ENCODE results near the gene FIP1L1.

The FIP1L1 gene

DNA sequence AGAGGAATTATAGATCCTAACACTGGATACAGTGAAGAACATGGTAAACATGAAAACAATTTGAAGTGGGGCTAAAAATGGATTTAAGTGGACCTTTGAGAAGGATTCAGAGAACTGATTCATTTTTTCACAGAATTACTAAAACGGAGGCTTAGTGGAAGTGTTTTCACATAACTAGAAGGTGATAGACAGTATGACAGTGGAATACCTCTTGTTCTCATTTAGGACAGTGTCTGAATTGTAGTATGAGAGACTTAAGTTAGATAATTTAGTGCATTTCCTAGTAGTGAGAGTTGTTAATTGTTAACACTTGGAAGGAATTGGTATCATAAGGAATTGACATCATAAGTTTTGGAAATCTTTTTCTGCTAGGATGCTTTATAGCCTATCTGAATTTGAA is 64.1 kb downstream of the FIP1L1 start:
- no peak for DNase-seq (ENCODE audit: extremely low spot score)
- CTCF ChIA-PET, result no interaction called here
- POLR2A ChIA-PET, result no interaction called here
- no peak for TF ChIP-seq BHLHE40 (IDR thresholded peaks at IDR 0.05; ENCODE audit: borderline replicate concordance)
- TF ChIP-seq ELF4 (IDR thresholded peaks at IDR 0.05), result no peak
- no peak for TF ChIP-seq L3MBTL2 (conservative IDR thresholded peaks at IDR 0.05)
- no peak for TF ChIP-seq ARNT (IDR thresholded peaks at IDR 0.05)
- no peak for TF ChIP-seq FOXM1 (IDR thresholded peaks at IDR 0.05; ENCODE audit: borderline replicate concordance)
- TF ChIP-seq, protein P1, sequence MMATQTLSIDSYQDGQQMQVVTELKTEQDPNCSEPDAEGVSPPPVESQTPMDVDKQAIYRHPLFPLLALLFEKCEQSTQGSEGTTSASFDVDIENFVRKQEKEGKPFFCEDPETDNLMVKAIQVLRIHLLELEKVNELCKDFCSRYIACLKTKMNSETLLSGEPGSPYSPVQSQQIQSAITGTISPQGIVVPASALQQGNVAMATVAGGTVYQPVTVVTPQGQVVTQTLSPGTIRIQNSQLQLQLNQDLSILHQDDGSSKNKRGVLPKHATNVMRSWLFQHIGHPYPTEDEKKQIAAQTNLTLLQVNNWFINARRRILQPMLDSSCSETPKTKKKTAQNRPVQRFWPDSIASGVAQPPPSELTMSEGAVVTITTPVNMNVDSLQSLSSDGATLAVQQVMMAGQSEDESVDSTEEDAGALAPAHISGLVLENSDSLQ (IDR thresholded peaks at IDR 0.05), result no peak
- no peak for TF ChIP-seq NFRKB (IDR thresholded peaks at IDR 0.05)
- TF ChIP-seq CTBP1 (IDR thresholded peaks at IDR 0.05; ENCODE audit: borderline replicate concordance), result no peak
- no peak for TF ChIP-seq FOXK2 (IDR thresholded peaks at IDR 0.05)
- no peak for TF ChIP-seq FOXA1 (IDR thresholded peaks at IDR 0.05)
- no peak for TF ChIP-seq HDGF (IDR thresholded peaks at IDR 0.05; ENCODE audit: borderline replicate concordance)

DNA sequence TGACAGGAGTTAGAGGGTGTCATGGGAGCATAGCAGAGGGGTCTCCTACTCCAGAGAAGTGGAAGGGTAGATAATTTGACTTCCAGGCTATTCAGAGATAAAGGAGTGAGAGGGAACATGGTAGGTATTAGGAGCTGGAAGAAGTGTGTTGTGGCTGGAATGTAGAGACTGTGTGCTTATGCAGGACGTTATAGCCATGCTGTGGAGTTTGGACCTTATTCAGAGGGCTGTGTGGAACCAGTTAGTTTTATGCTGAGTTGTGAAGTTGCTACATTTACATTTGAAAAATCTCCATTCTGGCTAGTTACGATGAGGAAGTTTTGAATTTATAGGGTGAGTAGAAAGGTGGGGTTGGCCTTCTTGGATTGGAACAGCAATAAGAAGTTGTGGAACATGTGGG is 67.5 kb downstream of the FIP1L1 start:
- POLR2A ChIA-PET, result no interaction called here
- TF ChIP-seq CTBP1 (IDR thresholded peaks at IDR 0.05; ENCODE audit: borderline replicate concordance) (no peak), FOXK2 (IDR thresholded peaks at IDR 0.05) (no peak), SUZ12 (IDR thresholded peaks at IDR 0.05) (no peak), HDGF (IDR thresholded peaks at IDR 0.05; ENCODE audit: borderline replicate concordance) (no peak), L3MBTL2 (conservative IDR thresholded peaks at IDR 0.05) (no peak), BHLHE40 (IDR thresholded peaks at IDR 0.05; ENCODE audit: borderline replicate concordance) (no peak), NFRKB (IDR thresholded peaks at IDR 0.05) (no peak), FOXA1 (IDR thresholded peaks at IDR 0.05) (no peak), SP1 (IDR thresholded peaks at IDR 0.05) (no peak), ZNF384 (IDR thresholded peaks at IDR 0.05) (no peak), TARDBP (IDR thresholded peaks at IDR 0.05) (no peak), ELF4 (IDR thresholded peaks at IDR 0.05) (no peak), ARNT (IDR thresholded peaks at IDR 0.05) (no peak), FOXM1 (IDR thresholded peaks at IDR 0.05; ENCODE audit: borderline replicate concordance) (no peak)
- TF ChIP-seq, protein P1 (IDR thresholded peaks at IDR 0.05), result no peak
- CTCF ChIA-PET, result no interaction called here
- DNase-seq (ENCODE audit: extremely low spot score), result no peak

DNA sequence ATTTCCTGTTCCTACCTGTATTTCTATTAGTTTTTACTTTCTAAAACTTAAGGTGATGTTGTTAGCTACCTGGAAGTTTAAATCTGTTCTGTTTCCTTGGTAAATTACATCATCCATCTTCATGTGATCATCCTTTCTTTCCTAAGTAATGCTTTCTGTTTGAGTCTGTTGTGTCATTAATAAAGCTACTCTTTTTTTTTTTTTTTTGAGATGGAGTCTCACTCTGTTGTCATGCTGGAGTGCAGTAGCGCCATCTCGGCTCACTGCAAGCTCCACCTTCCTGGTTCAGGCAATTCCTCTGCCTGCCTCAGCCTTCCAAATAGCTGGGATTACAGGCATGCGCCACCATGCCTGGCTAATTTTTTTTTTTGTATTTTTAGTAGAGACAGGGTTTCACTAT is 73.3 kb downstream of the FIP1L1 start:
- TF ChIP-seq NFRKB (IDR thresholded peaks at IDR 0.05) (no peak), ZNF384 (IDR thresholded peaks at IDR 0.05) (peak; percentile 49), FOXA1 (IDR thresholded peaks at IDR 0.05) (no peak)
- CTCF ChIA-PET, result no interaction called here
- POLR2A ChIA-PET, result no interaction called here
- no peak for DNase-seq (ENCODE audit: extremely low spot score)

DNA sequence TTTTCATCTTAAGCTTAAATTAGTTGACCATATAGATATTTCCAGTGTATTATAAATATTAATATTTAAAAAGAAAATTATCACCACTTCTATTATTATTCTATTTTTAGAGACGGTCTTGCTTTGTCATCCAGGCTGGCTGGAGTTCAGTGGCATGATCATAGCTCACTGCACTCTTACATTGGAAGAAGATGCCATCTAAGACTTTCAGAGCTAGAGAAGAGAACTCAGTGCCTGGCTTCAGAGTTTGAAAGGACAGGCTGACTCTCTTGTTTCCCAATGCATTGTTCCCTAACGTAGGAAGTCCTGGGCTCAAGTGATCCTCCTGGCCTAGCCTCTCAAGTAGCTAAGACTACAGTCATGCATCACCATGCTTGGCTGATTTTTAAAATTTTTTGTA is 75.9 kb downstream of the FIP1L1 start:
- ChIA-PET POLR2A (no interaction called here), CTCF (no interaction called here)
- TF ChIP-seq FOXA1 (IDR thresholded peaks at IDR 0.05), result no peak
- no peak for TF ChIP-seq NFRKB (IDR thresholded peaks at IDR 0.05)
- no peak for TF ChIP-seq SP1 (IDR thresholded peaks at IDR 0.05)
- no peak for TF ChIP-seq ZNF384 (IDR thresholded peaks at IDR 0.05)
- TF ChIP-seq LEF1 (IDR thresholded peaks at IDR 0.05; ENCODE audit: borderline replicate concordance), result no peak
- no peak for TF ChIP-seq SUZ12 (IDR thresholded peaks at IDR 0.05)
- TF ChIP-seq, protein P1 (IDR thresholded peaks at IDR 0.05), result no peak
- no peak for TF ChIP-seq ELF4 (IDR thresholded peaks at IDR 0.05)
- TF ChIP-seq L3MBTL2 (conservative IDR thresholded peaks at IDR 0.05), result no peak
- TF ChIP-seq HDGF (IDR thresholded peaks at IDR 0.05; ENCODE audit: borderline replicate concordance), result no peak
- TF ChIP-seq FOXK2 (IDR thresholded peaks at IDR 0.05), result no peak
- no peak for TF ChIP-seq ARNT (IDR thresholded peaks at IDR 0.05)
- TF ChIP-seq FOXM1 (IDR thresholded peaks at IDR 0.05; ENCODE audit: borderline replicate concordance), result no peak
- no peak for TF ChIP-seq BHLHE40 (IDR thresholded peaks at IDR 0.05; ENCODE audit: borderline replicate concordance)
- no peak for TF ChIP-seq TARDBP (IDR thresholded peaks at IDR 0.05)
- DNase-seq (ENCODE audit: extremely low spot score), result no peak

DNA sequence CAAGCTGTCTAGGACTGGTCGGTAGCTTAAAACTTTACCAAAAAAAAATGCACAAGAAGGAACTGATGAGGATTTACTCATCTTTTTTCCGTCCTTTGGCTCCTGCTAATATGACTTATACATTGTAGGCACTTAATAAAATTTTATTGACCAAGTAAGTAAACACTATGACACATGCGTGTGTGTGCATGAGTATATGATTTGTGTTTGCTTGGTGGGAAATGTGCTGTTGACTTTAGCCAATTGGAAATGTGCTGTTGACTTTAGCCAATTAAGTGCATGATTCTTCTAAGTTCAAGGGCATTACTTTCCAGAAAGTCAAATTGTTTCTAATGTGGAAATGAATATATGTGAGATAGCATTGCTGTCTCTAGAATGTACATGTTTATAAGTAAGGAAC is 78.3 kb downstream of the FIP1L1 start:
- POLR2A ChIA-PET, result no interaction called here
- TF ChIP-seq L3MBTL2 (conservative IDR thresholded peaks at IDR 0.05), result no peak
- no peak for TF ChIP-seq LEF1 (IDR thresholded peaks at IDR 0.05; ENCODE audit: borderline replicate concordance)
- TF ChIP-seq, protein P1 (IDR thresholded peaks at IDR 0.05), result no peak
- TF ChIP-seq ZNF384 (IDR thresholded peaks at IDR 0.05), result no peak
- TF ChIP-seq HDGF (IDR thresholded peaks at IDR 0.05; ENCODE audit: borderline replicate concordance), result no peak
- TF ChIP-seq FOXM1 (IDR thresholded peaks at IDR 0.05; ENCODE audit: borderline replicate concordance), result no peak
- no peak for TF ChIP-seq FOXK2 (IDR thresholded peaks at IDR 0.05)
- no peak for TF ChIP-seq CTBP1 (IDR thresholded peaks at IDR 0.05; ENCODE audit: borderline replicate concordance)
- TF ChIP-seq TARDBP (IDR thresholded peaks at IDR 0.05), result no peak
- no peak for TF ChIP-seq ELF4 (IDR thresholded peaks at IDR 0.05)
- no peak for TF ChIP-seq NFRKB (IDR thresholded peaks at IDR 0.05)
- no peak for TF ChIP-seq BHLHE40 (IDR thresholded peaks at IDR 0.05; ENCODE audit: borderline replicate concordance)
- no peak for TF ChIP-seq SUZ12 (IDR thresholded peaks at IDR 0.05)
- TF ChIP-seq SP1 (IDR thresholded peaks at IDR 0.05), result no peak
- no peak for DNase-seq (ENCODE audit: extremely low spot score)
- CTCF ChIA-PET, result no interaction called here

DNA sequence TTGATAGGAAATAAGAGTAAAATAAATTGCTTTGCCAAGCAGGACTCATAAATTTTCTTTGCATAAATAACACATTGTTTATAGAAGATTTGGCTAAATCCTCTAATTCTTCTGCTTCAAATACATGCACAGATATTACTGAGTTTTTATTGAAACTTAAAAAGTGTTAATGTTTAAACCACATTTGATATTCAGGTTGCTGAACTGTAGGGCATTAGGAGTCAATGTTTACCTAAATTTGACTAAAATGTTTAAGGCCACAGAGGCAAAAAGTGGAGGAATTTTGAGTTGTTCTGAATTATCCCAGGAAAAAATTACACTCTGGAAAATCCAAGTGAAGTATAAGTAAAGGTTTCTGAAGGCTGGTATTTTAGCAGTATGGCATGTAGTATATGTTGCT is 78.7 kb downstream of the FIP1L1 start:
- POLR2A ChIA-PET, result no interaction called here
- DNase-seq (ENCODE audit: extremely low spot score), result no peak
- CTCF ChIA-PET, result no interaction called here
- TF ChIP-seq FOXK2 (IDR thresholded peaks at IDR 0.05) (no peak), FOXM1 (IDR thresholded peaks at IDR 0.05; ENCODE audit: borderline replicate concordance) (no peak), SP1 (IDR thresholded peaks at IDR 0.05) (no peak), ARNT (IDR thresholded peaks at IDR 0.05) (no peak), HDGF (IDR thresholded peaks at IDR 0.05; ENCODE audit: borderline replicate concordance) (no peak), CTBP1 (IDR thresholded peaks at IDR 0.05; ENCODE audit: borderline replicate concordance) (no peak), NFRKB (IDR thresholded peaks at IDR 0.05) (no peak), BHLHE40 (IDR thresholded peaks at IDR 0.05; ENCODE audit: borderline replicate concordance) (no peak), L3MBTL2 (conservative IDR thresholded peaks at IDR 0.05) (no peak), ZNF384 (IDR thresholded peaks at IDR 0.05) (no peak), SUZ12 (IDR thresholded peaks at IDR 0.05) (no peak), LEF1 (IDR thresholded peaks at IDR 0.05; ENCODE audit: borderline replicate concordance) (no peak)
- TF ChIP-seq, protein P1 (IDR thresholded peaks at IDR 0.05), result no peak
